ENCODE results near the gene TSSK6.

GRCh38 chr19:19552798-19553197 is 37.5 kb upstream of the TSSK6 start:
- TF ChIP-seq CTCF (conservative IDR thresholded peaks at IDR 0.05 in 1 of 2, IDR thresholded peaks at IDR 0.05 in 1 of 2; ENCODE audit: extremely low read depth in 1 of 2, insufficient read depth in 1 of 2, low read depth in 1 of 2, low read length in 2 of 2) (peak; percentile 65 to 75), EZH2 (IDR thresholded peaks at IDR 0.05; ENCODE audit: borderline replicate concordance, low read length) (no peak)
